Brain microvascular endothelial cell (primary cell): ENCODE measurements around the gene CETN1.

Source experiments
- DNase-seq: peaks from one replicate; pipeline ENCODE4 v3.0.0-alpha.2; 2020
- H3K27ac ChIP-seq: fragments of 250-450 bp; sonication (Bioruptor Pico); 2 replicates; pipeline ENCODE4 v1.5.1; 2020; ENCODE audit warnings: mild to moderate bottlenecking, moderate library complexity
- H3K27me3 ChIP-seq: fragments of 250-450 bp; sonication (Bioruptor Pico); replicated peaks from 2 replicates; pipeline ENCODE4 v1.5.1; 2020; ENCODE audit warnings: mild to moderate bottlenecking
- H3K36me3 ChIP-seq: fragments of 250-450 bp; sonication (Bioruptor Pico); replicated peaks from 2 replicates; pipeline ENCODE4 v1.5.1; 2020; ENCODE audit warnings: mild to moderate bottlenecking
- H3K4me3 ChIP-seq: 2 replicates; pipeline ENCODE4 v1.5.1; 2011; ENCODE audit warnings: low read depth, mild to moderate bottlenecking, control low read depth, low read length, moderate library complexity
- CTCF ChIP-seq: IDR thresholded peaks from 2 replicates; pipeline ENCODE4 v1.5.1; 2011; ENCODE audit warnings: low read depth, mild to moderate bottlenecking, moderate library complexity, low read length, control low read depth, inconsistent platforms; ENCODE audit errors: missing control alignments
- in situ Hi-C: cut with HindIII; loops from 2 replicates; pipeline ENCODE4 v1.10.0; 2017; ENCODE audit warnings: low sequenced_read_pairs, low pct_ligation_motif_present

CETN1 gene

GRCh38 chr18:598124-598589 lies 18.0 kb downstream of the CETN1 start:
- Histone ChIP-seq H3K27me3 (peaks cover 40% of the 10 kb centered on the region), H3K4me3 (no peak overlapping the region), H3K36me3 (no peaks in the 10 kb centered on the region), H3K27ac (no peak overlapping the region)
- TF ChIP-seq CTCF: no peak
- in situ Hi-C loops: no loop called here
- DNase-seq: no peak

- no peak for DNase-seq
- Histone ChIP-seq H3K36me3 (no peaks in the 10 kb centered on the region), H3K4me3 (no peak overlapping the region), H3K27ac (no peak overlapping the region), H3K27me3 (peaks cover 32% of the 10 kb centered on the region)
- no peak for TF ChIP-seq CTCF
- in situ Hi-C loops: loop anchor here (25.0 kb wide), 1 partner anchor 237 kb away; no protein-coding TSS in a partner anchor
These were observed 19.9 kb downstream of the CETN1 start for GRCh38 chr18:600107-600506.

- Histone ChIP-seq H3K27ac (no peak overlapping the region), H3K4me3 (no peak overlapping the region), H3K27me3 (peaks cover 13% of the 10 kb centered on the region), H3K36me3 (no peaks in the 10 kb centered on the region)
- DNase-seq: no peak
- in situ Hi-C loops: loop anchor here (25.0 kb wide), 1 partner anchor 233 kb away; no protein-coding TSS in a partner anchor
- TF ChIP-seq CTCF: no peak
These were observed 24.6 kb downstream of the CETN1 start for GRCh38 chr18:604771-605170.

GRCh38 chr18:607930-608329 lies 27.8 kb downstream of the CETN1 start:
- Histone ChIP-seq H3K36me3 (no peaks in the 10 kb centered on the region), H3K4me3 (no peak overlapping the region), H3K27ac (no peak overlapping the region), H3K27me3 (no peaks in the 10 kb centered on the region)
- in situ Hi-C loops: loop anchor here (25.0 kb wide), 1 partner anchor 229 kb away; no protein-coding TSS in a partner anchor
- no peak for DNase-seq
- no peak for TF ChIP-seq CTCF

GRCh38 chr18:610214-610928 lies 30.2 kb downstream of the CETN1 start:
- Histone ChIP-seq H3K4me3 (no peak overlapping the region), H3K36me3 (no peaks in the 10 kb centered on the region), H3K27ac (no peak overlapping the region), H3K27me3 (no peaks in the 10 kb centered on the region)
- no peak for TF ChIP-seq CTCF
- in situ Hi-C loops: loop anchor here (25.0 kb wide), 1 partner anchor 227 kb away; no protein-coding TSS in a partner anchor
- DNase-seq: no peak
